ENCODE results near the gene GRP. TPM values are rescaled to one million over a fixed set of nuclear protein-coding genes. Genes with fewer than 3 reads are reported as not detected.

GRP gene
- total and polyA plus RNA-seq, 5 donors from 2014 or later: not detected

Other genes with a start within 250 kb of the GRP start
- 80.4 TPM for gene SEC11C, start 80.3 kb upstream of the GRP start, total RNA-seq
- gene SEC11C, start 80.3 kb upstream of the GRP start, polyA plus RNA-seq: 100 to 1,000 TPM; 180 to 279 (median 231) TPM
- gene RAX, start 53.3 kb downstream of the GRP start, total RNA-seq: not detected
- gene RAX, start 53.3 kb downstream of the GRP start, polyA plus RNA-seq: not detected
- not detected for gene CPLX4, start 98.5 kb downstream of the GRP start, total RNA-seq
- gene CPLX4, start 98.5 kb downstream of the GRP start, polyA plus RNA-seq: not detected
- gene LMAN1, start 139.1 kb downstream of the GRP start, total RNA-seq: 51.3 TPM
- gene LMAN1, start 139.1 kb downstream of the GRP start, polyA plus RNA-seq: 10 to 100 TPM; 25.3 to 37.4 (median 34.4) TPM